Loucy (cell line): Measurements from ENCODE around the gene BCAS1.

Experiments
- EZH2phosphoT487 ChIP-seq: fragments of 200-600 bp; IDR thresholded peaks from 2 replicates; pipeline ENCODE4 v1.6.1; 2018; ENCODE audit warnings: antibody characterized with exemption, mild to moderate bottlenecking, moderate library complexity, borderline replicate concordance
- TF ChIP-seq, protein P1 (sequence below): fragments of 200-600 bp; sonication (generic); conservative IDR thresholded peaks from 2 replicates; pipeline ENCODE4 v1.5.1; 2014; ENCODE audit warnings: mild to moderate bottlenecking, antibody characterized with exemption, low read length

DNA sequence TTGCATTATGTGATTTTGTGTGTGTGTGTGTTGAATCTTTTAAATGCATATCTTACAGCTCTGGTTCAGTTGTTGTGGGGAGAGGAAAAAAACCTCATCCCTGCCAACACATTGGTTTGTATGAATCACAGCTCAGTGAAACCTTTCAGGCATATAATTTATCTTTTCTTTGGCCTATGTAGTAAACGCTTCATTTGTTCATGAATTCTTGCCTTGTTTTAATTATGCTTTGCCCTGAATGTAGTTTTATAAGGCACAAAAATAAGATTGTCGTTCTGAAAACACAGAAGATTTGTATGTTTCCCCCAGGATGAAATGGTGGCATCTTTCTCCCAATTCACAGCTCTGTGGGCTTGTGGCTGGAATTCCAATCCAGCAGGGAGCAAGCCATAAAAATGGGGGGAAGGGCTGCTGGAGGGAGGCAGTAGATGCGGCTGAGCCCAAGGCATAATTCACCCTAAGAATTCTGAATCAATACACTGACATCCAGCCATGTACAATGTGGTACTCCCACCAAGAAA, 45.1 kb downstream of the BCAS1 start:
- TF ChIP-seq, protein P1, sequence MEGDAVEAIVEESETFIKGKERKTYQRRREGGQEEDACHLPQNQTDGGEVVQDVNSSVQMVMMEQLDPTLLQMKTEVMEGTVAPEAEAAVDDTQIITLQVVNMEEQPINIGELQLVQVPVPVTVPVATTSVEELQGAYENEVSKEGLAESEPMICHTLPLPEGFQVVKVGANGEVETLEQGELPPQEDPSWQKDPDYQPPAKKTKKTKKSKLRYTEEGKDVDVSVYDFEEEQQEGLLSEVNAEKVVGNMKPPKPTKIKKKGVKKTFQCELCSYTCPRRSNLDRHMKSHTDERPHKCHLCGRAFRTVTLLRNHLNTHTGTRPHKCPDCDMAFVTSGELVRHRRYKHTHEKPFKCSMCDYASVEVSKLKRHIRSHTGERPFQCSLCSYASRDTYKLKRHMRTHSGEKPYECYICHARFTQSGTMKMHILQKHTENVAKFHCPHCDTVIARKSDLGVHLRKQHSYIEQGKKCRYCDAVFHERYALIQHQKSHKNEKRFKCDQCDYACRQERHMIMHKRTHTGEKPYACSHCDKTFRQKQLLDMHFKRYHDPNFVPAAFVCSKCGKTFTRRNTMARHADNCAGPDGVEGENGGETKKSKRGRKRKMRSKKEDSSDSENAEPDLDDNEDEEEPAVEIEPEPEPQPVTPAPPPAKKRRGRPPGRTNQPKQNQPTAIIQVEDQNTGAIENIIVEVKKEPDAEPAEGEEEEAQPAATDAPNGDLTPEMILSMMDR: no peak
- TF ChIP-seq EZH2phosphoT487: no peak
